Adipose tissue (tissue), 3 donors: ENCODE measurements around the gene COX18. TPM values are rescaled to one million over a fixed set of nuclear protein-coding genes. Genes with fewer than 3 reads are reported as not detected.

ENCODE experiments used
- H3K27ac ChIP-seq: one replicate; pipeline ENCODE4 v1.5.1; 2013; ENCODE audit warnings: low read depth, low read length
- WGBS, 3 donors: extraction: QIAGEN DNeasy Blood & Tissue Kit; methylation state at CpG; one replicate each; pipeline ENCODE4 v1.1.7; 2013; 5-methylcytosine and 5-hydroxymethylcytosine counted together
- polyA plus RNA-seq, 3 donors: library from polyadenylated mRNA; stranded (reverse); fragments of 200-250 nt; gene quantifications; one replicate each; pipeline ENCODE4 v1.2.3, GENCODE V29; 2013
- donor health status: healthy with polysubstance abuse.
- donor health status: Bipolar disorder and iron deficiency.
- donor health status: healthy.

The COX18 gene
- polyA plus RNA-seq, 3 donors: 6.2 to 11.8 (median 7.0) TPM

GRCh38 chr4:73006286-73006990 lies 63.1 kb downstream of the COX18 start:
- 87 to 90% (median 88%) methylated on average over 6 of the region's 6 CpGs for WGBS, 3 donors
- no peak overlapping the region for H3K27ac ChIP-seq

GRCh38 chr4:73005514-73005913 lies 64.0 kb downstream of the COX18 start:
- H3K27ac ChIP-seq: no peak overlapping the region
- WGBS, 3 donors: 67 to 96% (median 77%) methylated on average over 1 of the region's 1 CpG

Other genes starting within 250 kb of the COX18 start
- gene ANKRD17, start 189.1 kb upstream of the COX18 start, polyA plus RNA-seq: 10 to 100 TPM; 10.0 to 18.0 (median 14.6) TPM